OCI-LY7 (cell line): ENCODE data around the gene KDM1A. TPM values are rescaled to one million over a fixed set of nuclear protein-coding genes. Genes with fewer than 3 reads are reported as not detected.

Experiments
- BruUV-seq: library from RNA; stranded (reverse); fragments of 400-500 nt; replicated peaks from 2 replicates; lab custom pipeline; 2021; lab: Mats Ljungman, UMichigan
- CTCF ChIA-PET: fragments of 300-600 bp; sonication (Branson Sonifier 250); formaldehyde crosslinking; loops from one replicate; lab custom pipeline; 2022; ENCODE audit warnings: antibody characterized with exemption; ENCODE audit not compliant: unreplicated experiment; lab: Charles Lee
- POLR2A ChIA-PET: fragments of 300-600 bp; sonication (Branson Sonifier 250); formaldehyde crosslinking; loops from one replicate; lab custom pipeline; 2022; ENCODE audit warnings: antibody characterized with exemption; lab: Charles Lee
- DNase-seq: peaks from one replicate; pipeline ENCODE4 v3.0.0-alpha.2; 2015; ENCODE audit warnings: low spot score
- H2AFZ ChIP-seq: fragments of 200-600 bp; sonication (generic), shearing (Covaris generic); 2 replicates; pipeline ENCODE4 v1.6.1; 2014; ENCODE audit warnings: mild to moderate bottlenecking, antibody characterized with exemption, low read length, moderate library complexity
- H3K27ac ChIP-seq: fragments of 200-600 bp; sonication (generic); 2 replicates; pipeline ENCODE4 v1.5.1; 2014; ENCODE audit warnings: mixed run types, low read depth, mild to moderate bottlenecking, moderate library complexity, low read length, inconsistent platforms; ENCODE audit not compliant: poor library complexity, severe bottlenecking
- H3K36me3 ChIP-seq: fragments of 200-600 bp; sonication (generic); 2 replicates; pipeline ENCODE4 v1.6.1; 2014; ENCODE audit warnings: mild to moderate bottlenecking, antibody characterized with exemption, low read length, moderate library complexity, mixed read lengths; ENCODE audit not compliant: insufficient read depth
- H3K4me1 ChIP-seq: fragments of 200-600 bp; sonication (generic); 2 replicates; pipeline ENCODE4 v1.5.1; 2014; ENCODE audit warnings: mild to moderate bottlenecking, low read length; ENCODE audit not compliant: insufficient read depth, poor library complexity, severe bottlenecking
- H3K4me2 ChIP-seq: fragments of 200-600 bp; sonication (generic); 2 replicates; pipeline ENCODE4 v1.6.1; 2014; ENCODE audit warnings: mild to moderate bottlenecking, low read length
- H3K4me3 ChIP-seq: fragments of 200-600 bp; sonication (generic); 2 replicates; pipeline ENCODE4 v1.5.1; 2014; ENCODE audit warnings: mild to moderate bottlenecking, low read depth, low read length; ENCODE audit not compliant: poor library complexity, severe bottlenecking
- H3K79me2 ChIP-seq: fragments of 200-600 bp; sonication (generic); 2 replicates; pipeline ENCODE4 v1.6.1; 2016; ENCODE audit warnings: low read depth, mild to moderate bottlenecking, low read length, moderate library complexity, mixed read lengths; ENCODE audit not compliant: insufficient read depth
- H3K9me2 ChIP-seq: fragments of 200-600 bp; sonication (generic); 2 replicates; pipeline ENCODE4 v1.6.1; 2016; ENCODE audit warnings: mild to moderate bottlenecking, low read length, mixed read lengths; ENCODE audit not compliant: insufficient read depth
- H3K9me3 ChIP-seq: fragments of 200-600 bp; sonication (generic); 2 replicates; pipeline ENCODE4 v1.6.1; 2014; ENCODE audit warnings: mild to moderate bottlenecking, mixed run types, low read length, mixed read lengths
- H4K20me1 ChIP-seq: fragments of 200-600 bp; sonication (generic); 2 replicates; pipeline ENCODE4 v1.6.1; 2014; ENCODE audit warnings: mild to moderate bottlenecking, antibody characterized with exemption, low read length, moderate library complexity, mixed read lengths; ENCODE audit not compliant: insufficient read depth
- CTCF ChIP-seq: fragments of 200-600 bp; sonication (generic); conservative IDR thresholded peaks from 2 replicates; pipeline ENCODE4 v1.5.1; 2014; ENCODE audit warnings: mild to moderate bottlenecking, antibody characterized with exemption, low read length, moderate library complexity, mixed read lengths
- EZH2phosphoT487 ChIP-seq: fragments of 200-600 bp; sonication (generic); IDR thresholded peaks from 2 replicates; pipeline ENCODE4 v1.6.1; 2018; ENCODE audit warnings: low read depth, borderline replicate concordance, mild to moderate bottlenecking, mixed run types, antibody characterized with exemption, low read length, moderate library complexity, mixed read lengths
- intact Hi-C: fragments of 100-400 bp; cut with micrococcal nuclease; formaldehyde crosslinking; loops from one replicate; pipeline ENCODE4 v1.10.0; 2022; ENCODE audit not compliant: unreplicated experiment
- total RNA-seq, 2 experiments: library from RNA; depleted of rRNA in 1 of 2; stranded (reverse); fragments of >200 nt in 1 of 2; shearing (Covaris generic) in 1 of 2; gene quantifications; 2 replicates each; pipeline ENCODE4 v1.2.3, GENCODE V29; 2014 to 2022

The KDM1A gene
- total RNA-seq, 2 experiments from 2014 or later: 88.8 to 95.5 TPM

GRCh38 chr1:23023174-23023845 lies 4.0 kb downstream of the KDM1A start:
- CTCF ChIA-PET: no interaction called here
- BruUV-seq: TSS peak; percentile 12
- peaks cover 22% of the 10 kb centered on the region for H4K20me1 ChIP-seq

GRCh38 chr1:23026568-23026967 lies 7.3 kb downstream of the KDM1A start:
- H4K20me1 ChIP-seq: peaks cover 19% of the 10 kb centered on the region; the same call in 1 of the 2 replicates
- H2AFZ ChIP-seq: no peak overlapping the region
- ChIA-PET CTCF (no interaction called here), POLR2A (no interaction called here)
- H3K4me3 ChIP-seq: no peak overlapping the region
- BruUV-seq: no TSS peak
- intact Hi-C loops: no loop called here
- H3K79me2 ChIP-seq: peaks cover 100% of the 10 kb centered on the region
- no peak overlapping the region for H3K4me2 ChIP-seq
- peaks cover 39% of the 10 kb centered on the region for H3K36me3 ChIP-seq
- DNase-seq: no peak
- H3K9me2 ChIP-seq: no peaks in the 10 kb centered on the region
- H3K4me1 ChIP-seq: peaks cover 4% of the 10 kb centered on the region
- H3K27ac ChIP-seq: no peak overlapping the region
- TF ChIP-seq EZH2phosphoT487 (no peak), CTCF (no peak)
- peaks cover 21% of the 10 kb centered on the region; the same call in 1 of the 2 replicates for H3K9me3 ChIP-seq

More at GRCh38 chr1:23023174-23023845, 4.0 kb downstream of the KDM1A start:
- peaks cover 88% of the 10 kb centered on the region for H3K79me2 ChIP-seq
- peaks cover 26% of the 10 kb centered on the region for H3K36me3 ChIP-seq
- H2AFZ ChIP-seq: no peak overlapping the region
- peaks cover 21% of the 10 kb centered on the region; the same call in 1 of the 2 replicates for H3K9me3 ChIP-seq
- no peaks in the 10 kb centered on the region for H3K9me2 ChIP-seq
- intact Hi-C loops: no loop called here
- H3K27ac ChIP-seq: no peak overlapping the region
- no peak overlapping the region for H3K4me2 ChIP-seq
- peaks cover 6% of the 10 kb centered on the region for H3K4me1 ChIP-seq
- POLR2A ChIA-PET: interaction anchor here (1.1 kb wide), 1 partner anchor 260 kb away, joined by 3 read pairs; no protein-coding TSS in a partner anchor
- H3K4me3 ChIP-seq: no peak overlapping the region
- TF ChIP-seq CTCF: no peak
- TF ChIP-seq EZH2phosphoT487: no peak
- no peak for DNase-seq

GRCh38 chr1:23027352-23027907 lies 8.2 kb downstream of the KDM1A start:
- Histone ChIP-seq H3K4me1 (peaks cover 4% of the 10 kb centered on the region), H4K20me1 (peaks cover 17% of the 10 kb centered on the region; the same call in 1 of the 2 replicates), H3K36me3 (peaks cover 32% of the 10 kb centered on the region), H3K79me2 (peaks cover 99% of the 10 kb centered on the region), H2AFZ (no peak overlapping the region), H3K27ac (no peak overlapping the region), H3K4me2 (no peak overlapping the region), H3K9me3 (peaks cover 15% of the 10 kb centered on the region; the same call in 1 of the 2 replicates), H3K9me2 (no peaks in the 10 kb centered on the region), H3K4me3 (no peak overlapping the region)
- intact Hi-C loops: no loop called here
- TF ChIP-seq EZH2phosphoT487 (no peak), CTCF (no peak)
- ChIA-PET POLR2A (interaction anchor here (0.6 kb wide), 3 partner anchors 16 to 367 kb away, joined by 3 to 4 read pairs (median 4); no protein-coding TSS in a partner anchor), CTCF (interaction anchor here (0.6 kb wide), 1 partner anchor 945 kb away, joined by 3 read pairs; no protein-coding TSS in a partner anchor)
- no TSS peak for BruUV-seq
- DNase-seq: no peak
